Fibroblast of villous mesenchyme (primary cell): ENCODE data around the gene RABIF. TPM values are rescaled to one million over a fixed set of nuclear protein-coding genes. Genes with fewer than 3 reads are reported as not detected.

ENCODE experiments used
- DNase-seq: peaks from one replicate; pipeline ENCODE4 v3.0.0-alpha.2; 2010; ENCODE audit warnings: low read depth
- H3K4me3 ChIP-seq: 2 replicates; pipeline ENCODE4 v1.5.1; 2011; ENCODE audit warnings: low read depth, mild to moderate bottlenecking, low read length
- CTCF ChIP-seq: IDR thresholded peaks from 2 replicates; pipeline ENCODE4 v1.5.1; 2012; ENCODE audit warnings: low read depth, mild to moderate bottlenecking, low read length; ENCODE audit not compliant: insufficient read depth
- total RNA-seq: library from RNA; depleted of rRNA; stranded (reverse); fragments of >200 nt; gene quantifications from 2 replicates; pipeline ENCODE4 v1.2.3, GENCODE V29; 2012

The RABIF gene
- total RNA-seq, 1 donor = 6.9 TPM

- H3K4me3 ChIP-seq = no peak overlapping the region
- DNase-seq = no peak
- no peak for TF ChIP-seq CTCF
Measured at GRCh38 chr1:202850593-202851362, 38.2 kb downstream of the RABIF start.

GRCh38 chr1:202848191-202848542 lies 40.8 kb downstream of the RABIF start:
- no peak for TF ChIP-seq CTCF
- no peak overlapping the region for H3K4me3 ChIP-seq
- DNase-seq = no peak

- TF ChIP-seq CTCF = no peak
- DNase-seq = peak; percentile 8
Measured at GRCh38 chr1:202844935-202845334, 44.0 kb downstream of the RABIF start.

GRCh38 chr1:202844259-202844658 lies 44.7 kb downstream of the RABIF start:
- no peak for TF ChIP-seq CTCF
- DNase-seq = no peak
- H3K4me3 ChIP-seq = no peak overlapping the region

More at GRCh38 chr1:202844935-202845334, 44.0 kb downstream of the RABIF start:
- H3K4me3 ChIP-seq = no peak overlapping the region

GRCh38 chr1:202843081-202843480 lies 45.9 kb downstream of the RABIF start:
- no peak for DNase-seq
- H3K4me3 ChIP-seq = no peak overlapping the region
- no peak for TF ChIP-seq CTCF

- no peak for TF ChIP-seq CTCF
- no peak for DNase-seq
Measured at GRCh38 chr1:202837746-202838262, 51.1 kb downstream of the RABIF start.

More at GRCh38 chr1:202837746-202838262, 51.1 kb downstream of the RABIF start:
- no peak overlapping the region for H3K4me3 ChIP-seq
